C4-2B (cell line): ENCODE results near the gene ANKRD52.

Experiments
- CTCF ChIP-seq: fragments of 450-650 bp; conservative IDR thresholded peaks from 2 replicates; pipeline ENCODE4 v1.5.1; 2017; ENCODE audit warnings: mild to moderate bottlenecking
- ZFX ChIP-seq: fragments of 450-650 bp; IDR thresholded peaks from 2 replicates; pipeline ENCODE4 v1.6.1; 2017

GRCh38 chr12:56188131-56188777, 69.9 kb downstream of the ANKRD52 start:
- no peak for TF ChIP-seq CTCF
- no peak for TF ChIP-seq ZFX
